Measurements from ENCODE around the gene ATP2B3. TPM values are rescaled to one million over a fixed set of nuclear protein-coding genes. Genes with fewer than 3 reads are reported as not detected.

Gene ATP2B3
- total and polyA plus RNA-seq, 9 of the 15 experiments (the other 6 are each of a cell fraction or from before 2014, with no cell fraction given) = 0.04 TPM; not detected in 8

- peak in 2 of 4 experiments; percentile 18 to 37 for DNase-seq (ENCODE audit: extremely low read depth in 1 of 4, low spot score in 3 of 4)
- H4K20me1 ChIP-seq (replicated peaks; ENCODE audit: control insufficient read depth, insufficient read depth, low read length) = no peaks in the 10 kb centered on the region
- H3K4me3 ChIP-seq = no peak overlapping the region
- in situ Hi-C loops (cut with MboI) (no loop called here), intact Hi-C loops (cut with micrococcal nuclease) (no loop called here)
- no peaks in the 10 kb centered on the region for H3K36me3 ChIP-seq (ENCODE audit: control insufficient read depth, insufficient read depth, low read length)
- BruUV-seq (replicated peaks) = no TSS peak
- H3K4me2 ChIP-seq (ENCODE audit: insufficient read depth, low read length) = no peak overlapping the region
- peaks cover 0 to 22% of the 10 kb centered on the region in 2 experiments; a peak in 3 of 5 replicates for H3K27me3 ChIP-seq (ENCODE audit: control insufficient read depth in 2 of 2, insufficient read depth in 2 of 2, low read length in 2 of 2)
- no peaks in the 10 kb centered on the region for H3K79me2 ChIP-seq (ENCODE audit: control insufficient read depth, insufficient read depth, low read length)
- ATAC-seq = no peak; the same call in 2 of the 3 replicates
- ChIA-PET POLR2A (no interaction called here), CTCF (ENCODE audit: low intra/inter-chr PET ratio) (interaction anchor here (0.8 kb wide), 1 partner anchor 27 kb away, joined by 3 read pairs; no protein-coding TSS in a partner anchor)
- no peaks in the 10 kb centered on the region for H3K9me1 ChIP-seq (ENCODE audit: control insufficient read depth, insufficient read depth, low read length)
- no peak for FAIRE-seq
- H3K4me1 ChIP-seq (replicated peaks in 1 of 2; ENCODE audit: control insufficient read depth in 2 of 2, insufficient read depth in 2 of 2, low read length in 2 of 2) = peaks cover 0 to 36% of the 10 kb centered on the region in 2 experiments; a peak in 2 of 5 replicates
- TF ChIP-seq KLF6 (CRISPR knock-in tag; IDR thresholded peaks at IDR 0.05; ENCODE audit: borderline replicate concordance) (no peak), ELF1 (tag; IDR thresholded peaks at IDR 0.05) (no peak), KAT7 (CRISPR knock-in tag; IDR thresholded peaks at IDR 0.05; ENCODE audit: borderline replicate concordance) (no peak), NR2C2 (CRISPR knock-in tag; IDR thresholded peaks at IDR 0.05) (peak; percentile 51; the same call in 1 of the 2 replicates), NR2C2 (tag; IDR thresholded peaks at IDR 0.05) (peak; percentile 62), SPI1 (IDR thresholded peaks at IDR 0.05; ENCODE audit: borderline replicate concordance, low read depth, low read length) (peak; percentile 57), NR2C1 (IDR thresholded peaks at IDR 0.05) (peak; percentile 77), NR2C1 (tag; IDR thresholded peaks at IDR 0.05) (peak; percentile 75), GABPB1 (CRISPR knock-in tag; IDR thresholded peaks at IDR 0.05) (peak; percentile 33; the same call in 1 of the 2 replicates), ZFP91 (CRISPR knock-in tag; IDR thresholded peaks at IDR 0.05) (no peak)
- no peaks in the 10 kb centered on the region for H3K9me3 ChIP-seq (replicated peaks; ENCODE audit: control insufficient read depth, insufficient read depth, low read depth, low read length)
- 0% methylated on average over 3 of the region's 27 CpGs for WGBS (ENCODE audit: insufficient coverage, low coverage, missing lambda C conversion rate)
- peak overlapping the region in 1 of 2 experiments; percentile 71; a peak in 2 of 4 replicates for H3K9ac ChIP-seq (ENCODE audit: insufficient read depth in 1 of 2, low read depth in 2 of 2, low read length in 2 of 2)
- H3K27ac ChIP-seq (ENCODE audit: extremely low read depth, low read depth, low read length) = no peak overlapping the region
- H2AFZ ChIP-seq (ENCODE audit: low read depth, low read length) = peak overlapping the region; percentile 66
Measured at GRCh38 chrX:153488231-153488914, 29.1 kb upstream of the ATP2B3 start.

All from K562 (cell line).